Activated CD4-positive, alpha-beta memory T cell treated with anti-CD3 and anti-CD28 coated beads for 36 hours (primary cell): Measurements from ENCODE around the gene INO80. TPM values are rescaled to one million over a fixed set of nuclear protein-coding genes. Genes with fewer than 3 reads are reported as not detected.
"Not testable (repeated sequence)": the region's sequence is repeated elsewhere in the genome, so short reads cannot be mapped to it uniquely, and the experiment has no call there.

Experiments used
- CTCF ChIA-PET: fragments of 350-600 bp; sonication (Branson Sonifier 250); formaldehyde crosslinking; loops from one replicate; lab custom pipeline; 2021; ENCODE audit warnings: antibody characterized with exemption, inconsistent platforms; lab: Charles Lee
- POLR2A ChIA-PET: fragments of 350-600 bp; sonication (Branson Sonifier 250); formaldehyde crosslinking; loops from one replicate; lab custom pipeline; 2021; ENCODE audit warnings: antibody characterized with exemption; lab: Charles Lee
- DNase-seq: peaks from one replicate; pipeline ENCODE4 v3.0.0-alpha.2; 2020
- H3K27ac Mint-ChIP-seq: one replicate; pipeline ENCODE4 v1.8.0; 2021; ENCODE audit warnings: mixed read lengths
- H3K27me3 Mint-ChIP-seq: one replicate; pipeline ENCODE4 v1.8.0; 2021; ENCODE audit warnings: mixed read lengths
- H3K36me3 Mint-ChIP-seq: one replicate; pipeline ENCODE4 v1.8.0; 2021; ENCODE audit warnings: mixed read lengths
- H3K4me1 Mint-ChIP-seq: one replicate; pipeline ENCODE4 v1.8.0; 2021; ENCODE audit warnings: low read depth, mixed read lengths
- H3K4me3 Mint-ChIP-seq: one replicate; pipeline ENCODE4 v1.8.0; 2021; ENCODE audit warnings: mild to moderate bottlenecking, mixed read lengths
- H3K9me3 Mint-ChIP-seq: one replicate; pipeline ENCODE4 v1.8.0; 2021; ENCODE audit warnings: mixed read lengths
- intact Hi-C: fragments of 100-400 bp; cut with micrococcal nuclease; formaldehyde crosslinking; loops from one replicate; pipeline ENCODE4 v1.15.1; 2023
- total RNA-seq, 2 experiments: library from RNA; stranded (reverse); gene quantifications; one replicate each; pipeline ENCODE4 v1.2.3, GENCODE V29; 2021

The INO80 gene
- total RNA-seq: 10 to 100 TPM; 19.9 to 22.8 TPM

GRCh38 chr15:41116116-41116961 is at the start of gene INO80:
INO80 (minus strand) TSS chr15:41116280; CDS start chr15:41096310, 19,970 bp downstream.
- ChIA-PET POLR2A (interaction anchor here (0.6 to 1.8 kb wide), 8 partner anchors 22 to 300 kb away, joined by 3 to 7 read pairs (median 3); partner anchors contain the start of genes CHAC1, CHP1, EXD1 and NUSAP1), CTCF (interaction anchor here (0.6 to 2.6 kb wide), 4 partner anchors 174 to 212 kb away, joined by 3 to 9 read pairs (median 3); no protein-coding TSS in a partner anchor)
- peaks cover 12% of the 10 kb centered on the region for H3K4me1 Mint-ChIP-seq
- DNase-seq: peak; percentile 98
- intact Hi-C loops: loop anchor here (1.0 to 5.0 kb wide), 5 partner anchors 164 to 856 kb away; partner anchors contain the start of genes CHAC1, DNAJC17, EHD4 and NUSAP1
- H3K9me3 Mint-ChIP-seq: no peaks in the 10 kb centered on the region
- H3K27me3 Mint-ChIP-seq: no peaks in the 10 kb centered on the region
- peaks cover 13% of the 10 kb centered on the region for H3K36me3 Mint-ChIP-seq
- H3K4me3 Mint-ChIP-seq: peak within 1 kb of the TSS; percentile 91
- peak within 1 kb of the TSS; percentile 98 for H3K27ac Mint-ChIP-seq

GRCh38 chr15:41161736-41162135 is 45.7 kb upstream of the INO80 start:
- CTCF ChIA-PET: no interaction called here

GRCh38 chr15:41161336-41161735 is 45.3 kb upstream of the INO80 start:
- H3K9me3 Mint-ChIP-seq: no peaks in the 10 kb centered on the region
- no peak overlapping the region for H3K27ac Mint-ChIP-seq
- intact Hi-C loops: no loop called here
- peaks cover 1% of the 10 kb centered on the region for H3K27me3 Mint-ChIP-seq
- ChIA-PET CTCF (no interaction called here), POLR2A (no interaction called here)
- H3K4me3 Mint-ChIP-seq: no peak overlapping the region
- H3K4me1 Mint-ChIP-seq: peaks cover 14% of the 10 kb centered on the region
- no peaks in the 10 kb centered on the region for H3K36me3 Mint-ChIP-seq
- DNase-seq: no peak

More at GRCh38 chr15:41161736-41162135, 45.7 kb upstream of the INO80 start:
- no peaks in the 10 kb centered on the region for H3K9me3 Mint-ChIP-seq
- no peak overlapping the region for H3K4me3 Mint-ChIP-seq
- intact Hi-C loops: no loop called here
- peaks cover 14% of the 10 kb centered on the region for H3K4me1 Mint-ChIP-seq
- peak overlapping the region; percentile 7 for H3K27ac Mint-ChIP-seq
- POLR2A ChIA-PET: no interaction called here
- no peaks in the 10 kb centered on the region for H3K36me3 Mint-ChIP-seq
- no peak for DNase-seq
- H3K27me3 Mint-ChIP-seq: peaks cover 1% of the 10 kb centered on the region

GRCh38 chr15:41160639-41161315 is 44.7 kb upstream of the INO80 start:
- Mint-ChIP-seq H3K36me3 (no peaks in the 10 kb centered on the region), H3K27me3 (no peaks in the 10 kb centered on the region), H3K4me1 (peaks cover 14% of the 10 kb centered on the region), H3K9me3 (no peaks in the 10 kb centered on the region), H3K4me3 (no peak overlapping the region), H3K27ac (no peak overlapping the region)
- intact Hi-C loops: no loop called here
- ChIA-PET CTCF (no interaction called here), POLR2A (no interaction called here)
- DNase-seq: no peak

GRCh38 chr15:41154412-41154811 is 38.3 kb upstream of the INO80 start:
- DNase-seq: no peak
- no peak overlapping the region for H3K4me3 Mint-ChIP-seq
- no peaks in the 10 kb centered on the region for H3K9me3 Mint-ChIP-seq
- ChIA-PET POLR2A (no interaction called here), CTCF (no interaction called here)
- no peak overlapping the region for H3K27ac Mint-ChIP-seq
- H3K36me3 Mint-ChIP-seq: no peaks in the 10 kb centered on the region
- H3K4me1 Mint-ChIP-seq: peaks cover 15% of the 10 kb centered on the region
- intact Hi-C loops: loop anchor here (10.0 kb wide), 1 partner anchor 80 kb away; the partner anchor contains the start of genes CHP1 and EXD1
- H3K27me3 Mint-ChIP-seq: no peaks in the 10 kb centered on the region

GRCh38 chr15:41153733-41154132 is 37.7 kb upstream of the INO80 start:
- no peak for DNase-seq
- no peaks in the 10 kb centered on the region for H3K9me3 Mint-ChIP-seq
- intact Hi-C loops: loop anchor here (10.0 kb wide), 1 partner anchor 81 kb away; the partner anchor contains the start of genes CHP1 and EXD1
- H3K27ac Mint-ChIP-seq: no peak overlapping the region
- no peaks in the 10 kb centered on the region for H3K27me3 Mint-ChIP-seq
- ChIA-PET CTCF (no interaction called here), POLR2A (no interaction called here)
- H3K36me3 Mint-ChIP-seq: no peaks in the 10 kb centered on the region
- H3K4me3 Mint-ChIP-seq: no peak overlapping the region
- H3K4me1 Mint-ChIP-seq: peaks cover 15% of the 10 kb centered on the region

GRCh38 chr15:41151451-41152005 is 35.4 kb upstream of the INO80 start:
- POLR2A ChIA-PET: no interaction called here
- intact Hi-C loops: loop anchor here (2.0 to 10.0 kb wide), 2 partner anchors 37 to 83 kb away; partner anchors contain the start of genes CHP1 and EXD1
- CTCF ChIA-PET: interaction anchor here (1.5 kb wide), 1 partner anchor 35 kb away, joined by 3 read pairs; no protein-coding TSS in a partner anchor
- H3K36me3 Mint-ChIP-seq: no peaks in the 10 kb centered on the region
- DNase-seq: no peak
- no peaks in the 10 kb centered on the region for H3K9me3 Mint-ChIP-seq
- H3K4me3 Mint-ChIP-seq: no peak overlapping the region
- H3K27ac Mint-ChIP-seq: no peak overlapping the region
- peaks cover 15% of the 10 kb centered on the region for H3K4me1 Mint-ChIP-seq
- no peaks in the 10 kb centered on the region for H3K27me3 Mint-ChIP-seq

- no peak for DNase-seq
- ChIA-PET CTCF (interaction anchor here (0.9 to 1.5 kb wide), 3 partner anchors 36 to 293 kb away, joined by 3 read pairs; partner anchors contain the start of gene CHP1), POLR2A (no interaction called here)
- H3K27ac Mint-ChIP-seq: peak overlapping the region; percentile 30
- no peaks in the 10 kb centered on the region for H3K9me3 Mint-ChIP-seq
- H3K4me1 Mint-ChIP-seq: peaks cover 15% of the 10 kb centered on the region
- no peaks in the 10 kb centered on the region for H3K36me3 Mint-ChIP-seq
- no peak overlapping the region for H3K4me3 Mint-ChIP-seq
- no peaks in the 10 kb centered on the region for H3K27me3 Mint-ChIP-seq
- intact Hi-C loops: loop anchor here (2.0 to 10.0 kb wide), 2 partner anchors 35 to 85 kb away; partner anchors contain the start of genes CHP1 and EXD1
Measured at GRCh38 chr15:41150279-41150678, 34.2 kb upstream of the INO80 start.

GRCh38 chr15:41148065-41148464 is 32.0 kb upstream of the INO80 start:
- ChIA-PET CTCF (no interaction called here), POLR2A (no interaction called here)
- no peak overlapping the region for H3K27ac Mint-ChIP-seq
- H3K27me3 Mint-ChIP-seq: no peaks in the 10 kb centered on the region
- DNase-seq: no peak
- no peaks in the 10 kb centered on the region for H3K36me3 Mint-ChIP-seq
- intact Hi-C loops: no loop called here
- H3K4me3 Mint-ChIP-seq: no peak overlapping the region
- H3K9me3 Mint-ChIP-seq: no peaks in the 10 kb centered on the region
- peaks cover 15% of the 10 kb centered on the region for H3K4me1 Mint-ChIP-seq

- intact Hi-C loops: no loop called here
- Mint-ChIP-seq H3K27me3 (no peaks in the 10 kb centered on the region), H3K27ac (no peak overlapping the region), H3K4me1 (no peaks in the 10 kb centered on the region), H3K9me3 (no peaks in the 10 kb centered on the region), H3K4me3 (no peak overlapping the region), H3K36me3 (no peaks in the 10 kb centered on the region)
- CTCF ChIA-PET: no interaction called here
- no peak for DNase-seq
- POLR2A ChIA-PET: no interaction called here
Measured at GRCh38 chr15:41139619-41140018, 23.5 kb upstream of the INO80 start.

- DNase-seq, H3K27me3 Mint-ChIP-seq, H3K9me3 Mint-ChIP-seq, H3K27ac Mint-ChIP-seq, CTCF ChIA-PET, H3K36me3 Mint-ChIP-seq, H3K4me1 Mint-ChIP-seq, H3K4me3 Mint-ChIP-seq, intact Hi-C loops, POLR2A ChIA-PET: not testable (repeated sequence)
Measured at GRCh38 chr15:41139112-41139511, 23.0 kb upstream of the INO80 start.

- CTCF ChIA-PET, H3K36me3 Mint-ChIP-seq, intact Hi-C loops, DNase-seq, H3K27ac Mint-ChIP-seq, POLR2A ChIA-PET, H3K4me1 Mint-ChIP-seq, H3K27me3 Mint-ChIP-seq, H3K4me3 Mint-ChIP-seq, H3K9me3 Mint-ChIP-seq: not testable (repeated sequence)
Measured at GRCh38 chr15:41135580-41135979, 19.5 kb upstream of the INO80 start.
